NCI-H524 treated with DMSO at 0.1 percent for 48 hours (cell line): Measurements from ENCODE around the gene CYTH1.

Experiments used
- DNase-seq: peaks from one replicate; lab custom pipeline; 2025; lab: John Stamatoyannopoulos, UW

CYTH1 gene

GRCh38 chr17:78734793-78735641, 47.1 kb downstream of the CYTH1 start:
- no peak for DNase-seq

- no peak for DNase-seq
Measured at GRCh38 chr17:78732354-78732753, 49.7 kb downstream of the CYTH1 start.

DNA sequence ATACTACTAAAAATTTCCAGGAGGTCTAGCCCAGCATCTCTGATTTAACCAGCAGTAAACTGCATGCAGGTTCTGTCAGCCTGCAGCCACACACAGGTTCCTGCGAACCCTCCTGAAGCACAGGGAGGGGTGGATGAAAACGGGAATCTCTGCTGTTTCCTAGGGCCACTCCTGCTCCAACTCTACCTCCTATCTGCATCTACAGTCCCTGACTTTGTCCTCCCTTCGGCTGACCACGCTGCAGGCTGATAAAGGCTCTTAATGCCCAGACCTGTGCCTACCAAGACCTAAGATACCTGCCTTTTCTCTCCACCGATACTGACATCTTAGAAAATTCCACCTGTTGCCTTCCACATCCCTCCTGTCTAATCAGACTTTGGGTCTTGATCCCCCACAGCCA, 50.2 kb downstream of the CYTH1 start:
- DNase-seq: no peak

- no peak for DNase-seq
Measured at GRCh38 chr17:78729641-78730040, 52.4 kb downstream of the CYTH1 start.

DNA sequence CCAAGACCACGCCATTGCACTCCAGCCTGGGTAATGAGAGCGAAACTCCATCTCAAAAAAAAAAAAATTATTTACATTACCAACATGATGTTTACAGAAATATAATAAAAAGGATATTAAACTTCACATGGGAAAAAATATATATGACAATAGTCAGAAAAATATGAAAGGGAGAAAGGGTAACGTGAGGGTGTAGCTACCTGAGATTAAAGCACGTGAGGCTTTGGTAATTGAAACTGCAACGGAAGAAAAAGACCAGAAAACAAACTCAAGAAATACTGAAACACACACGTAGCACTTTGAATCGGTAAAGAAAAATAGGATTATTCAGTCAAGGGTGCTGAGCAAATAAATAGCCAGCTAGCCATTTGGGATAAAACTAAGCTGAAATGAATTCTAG, 53.6 kb downstream of the CYTH1 start:
- DNase-seq: no peak

DNA sequence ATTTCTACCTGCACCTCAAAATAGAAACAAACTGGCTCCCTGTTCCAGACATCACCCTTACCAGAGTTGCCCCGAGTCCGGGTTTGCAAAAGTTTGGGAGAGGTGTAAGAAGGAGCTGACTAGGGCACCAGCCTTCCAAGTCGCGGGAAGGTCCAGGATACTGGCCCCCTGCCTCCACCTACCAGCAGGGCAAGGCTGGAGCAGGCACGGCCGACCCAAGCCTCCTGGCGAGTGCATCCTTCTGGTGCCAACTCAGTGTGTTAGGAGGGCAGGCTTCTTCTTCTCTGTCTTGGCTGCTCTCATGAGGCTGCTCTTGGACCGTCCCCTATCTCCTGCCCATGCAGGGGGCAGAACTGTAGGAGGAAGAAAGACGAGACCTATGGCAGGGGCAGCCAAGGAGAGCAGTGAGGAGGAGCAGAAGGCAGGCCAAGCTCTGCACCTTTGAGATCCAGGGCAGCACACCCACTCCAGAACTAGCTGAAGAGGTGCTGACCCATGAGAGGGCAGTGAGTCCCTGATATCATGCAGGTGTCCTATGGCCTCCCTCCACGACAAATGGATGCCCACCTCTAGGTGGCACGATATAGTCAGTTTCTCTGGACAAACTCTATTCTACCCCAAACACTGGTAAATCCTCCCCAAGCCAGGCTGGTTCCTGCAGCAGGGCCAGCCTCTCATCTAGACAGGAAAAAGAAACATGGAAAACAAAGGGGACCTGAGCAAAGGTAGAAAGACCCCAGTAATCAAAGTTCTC, 54.4 kb downstream of the CYTH1 start:
- DNase-seq: no peak

DNA sequence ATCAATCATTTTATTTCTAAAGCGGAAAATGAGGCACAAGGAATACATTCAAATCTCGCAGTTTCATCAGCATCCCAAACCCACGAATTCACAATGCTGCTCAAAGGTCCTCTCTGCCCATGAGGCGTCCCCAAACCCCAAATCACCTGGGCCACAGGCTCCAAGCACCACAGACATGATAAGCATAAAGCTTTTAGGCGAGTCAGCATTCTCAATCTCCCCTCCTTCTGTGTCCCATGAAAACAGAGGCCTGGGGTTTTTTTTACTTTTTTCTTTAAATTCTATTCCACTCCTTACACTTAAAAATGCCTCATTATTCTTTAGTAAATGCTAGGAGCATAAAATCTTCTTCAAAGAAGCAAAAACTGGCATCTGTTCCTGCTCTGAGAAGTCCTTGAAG, 55.0 kb downstream of the CYTH1 start:
- DNase-seq: no peak

GRCh38 chr17:78726513-78726912, 55.6 kb downstream of the CYTH1 start:
- DNase-seq: no peak

DNA sequence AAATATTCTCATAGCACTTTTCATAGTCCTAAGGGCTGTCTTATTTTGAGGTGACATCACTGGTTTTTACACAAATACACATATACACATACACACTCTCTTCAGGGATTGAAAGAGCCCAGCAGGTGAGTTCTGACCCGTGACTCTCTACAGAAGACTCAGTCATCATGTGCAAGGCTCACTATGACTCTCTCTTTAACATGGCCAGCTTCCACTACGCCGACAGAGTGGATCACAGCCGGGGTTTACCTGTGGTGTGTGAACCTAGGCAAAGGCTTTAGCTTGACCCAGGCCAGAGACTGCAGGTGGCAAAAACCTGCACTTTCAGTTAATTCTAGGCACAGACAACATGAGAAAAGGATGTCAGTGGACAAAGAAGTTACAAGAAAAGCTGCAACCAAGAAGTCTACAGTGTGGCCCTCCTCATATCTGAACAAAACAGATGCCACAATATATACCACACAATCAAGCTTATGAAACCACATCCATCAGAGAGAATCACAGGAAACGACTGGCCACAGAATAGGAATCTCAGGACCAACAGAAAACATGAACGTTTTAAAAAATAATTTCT, 56.5 kb downstream of the CYTH1 start:
- DNase-seq: no peak

GRCh38 chr17:78724999-78725398, 57.1 kb downstream of the CYTH1 start:
- no peak for DNase-seq

DNA sequence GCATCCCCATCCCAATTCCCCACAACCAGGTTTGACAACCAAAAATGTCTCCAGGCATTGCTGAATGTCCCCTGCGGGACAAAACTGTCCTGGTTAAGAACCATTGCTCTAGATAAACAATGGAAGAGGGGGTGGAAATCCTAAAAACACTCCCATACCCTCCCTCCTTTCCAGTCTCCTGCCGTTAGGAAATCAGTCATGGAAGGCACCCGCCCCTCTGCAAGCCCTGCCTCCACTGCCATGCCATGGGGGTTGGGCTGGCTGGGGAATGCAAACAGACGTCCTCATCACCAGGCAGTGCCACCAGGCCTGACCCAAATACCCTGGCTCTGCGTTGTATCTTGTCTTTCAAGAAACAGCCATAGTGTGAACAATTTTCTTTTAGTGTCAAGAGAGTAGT, 57.5 kb downstream of the CYTH1 start:
- no peak for DNase-seq

DNA sequence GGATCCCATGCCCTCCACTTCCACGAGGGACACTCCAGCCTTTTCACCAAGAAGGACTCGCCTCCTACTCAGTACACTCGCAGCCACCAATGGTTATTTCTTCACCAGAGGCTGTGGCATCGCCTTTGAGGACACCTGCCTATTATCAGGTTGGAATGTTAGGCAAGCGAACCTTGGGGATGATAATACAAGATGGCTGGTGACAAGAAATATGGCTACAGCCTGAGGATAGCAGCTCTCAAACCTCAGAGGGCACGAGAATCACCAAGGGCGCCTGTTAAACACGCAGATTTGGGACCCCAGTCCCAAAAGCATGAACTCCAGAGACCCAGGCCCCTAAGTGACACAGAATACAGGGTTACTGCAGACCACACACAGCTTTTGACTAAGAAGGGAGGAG, 58.1 kb downstream of the CYTH1 start:
- DNase-seq: no peak

GRCh38 chr17:78723001-78723796, 58.9 kb downstream of the CYTH1 start:
- DNase-seq: no peak

DNA sequence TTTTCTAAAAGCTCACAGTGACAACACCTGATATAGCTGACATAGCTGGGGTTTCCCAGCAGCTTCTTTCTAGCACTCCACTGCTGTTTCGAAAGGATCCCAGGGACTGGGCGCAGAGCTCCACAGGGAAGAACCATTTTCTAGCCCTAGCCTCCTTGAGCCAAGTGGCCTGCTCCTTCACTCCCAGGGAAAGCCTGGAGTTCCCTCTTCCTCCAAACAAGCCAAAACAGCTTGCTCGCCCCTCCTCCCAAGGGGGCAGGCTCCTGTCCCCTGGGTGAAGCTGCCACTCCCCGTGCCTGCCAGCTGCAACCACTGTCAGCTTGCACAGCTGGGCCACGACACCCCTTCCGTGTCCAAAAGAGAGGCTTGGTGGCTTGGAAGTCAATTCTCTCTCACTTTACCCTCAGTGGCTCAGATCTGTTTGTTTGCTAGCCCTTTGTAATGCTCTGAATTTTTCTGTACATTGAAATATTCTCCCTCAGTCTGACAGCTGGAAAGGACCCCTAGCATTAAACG, 59.8 kb downstream of the CYTH1 start:
- DNase-seq: peak; percentile 75

- DNase-seq: no peak
Measured at GRCh38 chr17:78719630-78720298, 62.3 kb downstream of the CYTH1 start.

DNA sequence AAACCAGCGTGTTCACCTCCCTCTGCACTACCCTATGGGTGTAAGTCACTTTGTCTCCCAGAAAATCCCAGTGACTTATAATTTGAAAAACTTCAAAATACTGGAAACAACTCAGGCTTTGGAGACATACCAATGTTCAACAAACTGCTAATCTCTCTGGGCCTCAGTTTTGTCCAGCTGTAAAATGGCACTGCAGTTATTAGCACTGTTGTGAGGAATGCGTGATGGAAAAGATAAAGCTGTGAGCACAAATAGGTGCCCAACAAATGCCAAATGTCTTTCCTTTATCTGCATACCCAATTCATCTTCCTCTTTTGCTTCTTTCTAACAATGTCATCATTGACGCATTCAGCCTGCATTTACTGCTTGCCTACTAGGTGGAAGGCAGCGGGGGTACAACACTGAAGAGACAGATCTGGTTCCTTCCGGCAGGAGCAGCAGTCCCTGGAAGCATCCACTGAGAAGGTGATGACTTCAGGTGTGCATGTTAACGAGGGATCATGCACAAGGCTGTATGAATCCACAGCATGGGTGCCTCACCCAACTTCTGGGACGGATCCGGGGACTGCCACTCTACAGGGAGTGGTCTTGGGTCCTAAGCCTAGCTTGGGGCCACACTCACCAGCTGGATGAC, 63.4 kb downstream of the CYTH1 start:
- DNase-seq: no peak

GRCh38 chr17:78717431-78717980, 64.6 kb downstream of the CYTH1 start:
- peak; percentile 87 for DNase-seq

- peak; percentile 98 for DNase-seq
Measured at GRCh38 chr17:78716814-78717393, 65.2 kb downstream of the CYTH1 start.

- DNase-seq: no peak
Measured at GRCh38 chr17:78716292-78716691, 65.8 kb downstream of the CYTH1 start.

DNA sequence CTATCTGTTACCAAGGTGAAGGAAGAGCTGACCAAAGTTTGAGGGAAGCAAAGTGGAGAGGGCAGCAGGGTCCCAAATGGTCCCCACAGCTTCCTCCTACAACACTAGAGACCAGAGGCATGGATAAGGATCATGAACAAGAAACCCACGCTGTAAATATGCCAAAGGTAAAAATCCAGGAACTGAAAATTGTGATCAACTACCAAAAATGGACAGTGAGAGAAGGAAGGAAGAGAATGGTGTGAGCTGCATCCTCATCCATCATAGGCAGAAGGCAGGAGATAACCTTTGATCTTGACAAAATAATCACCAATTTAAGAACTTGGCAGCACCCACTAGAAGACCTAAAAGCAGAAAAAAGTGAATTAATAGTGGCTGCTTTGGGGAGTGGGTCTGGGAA, 66.2 kb downstream of the CYTH1 start:
- DNase-seq: no peak
